Smooth muscle cell (in vitro differentiated cells): ENCODE measurements around the gene WDFY1. TPM values are rescaled to one million over a fixed set of nuclear protein-coding genes. Genes with fewer than 3 reads are reported as not detected.

ENCODE experiments used
- DNase-seq: peaks from one replicate; lab custom pipeline; 2025; ENCODE audit not compliant: unreplicated experiment; lab: John Stamatoyannopoulos, UW
- H2AFZ ChIP-seq: fragments of 200-600 bp; sonication (generic); 2 replicates; pipeline ENCODE4 v1.6.0; 2016; ENCODE audit warnings: antibody characterized with exemption, low read depth, mild to moderate bottlenecking
- H3F3A ChIP-seq: fragments of 200-600 bp; sonication (generic); 2 replicates; pipeline ENCODE4 v1.6.0; 2017; ENCODE audit warnings: antibody characterized with exemption, low read depth
- H3K27ac ChIP-seq: fragments of 200-600 bp; sonication (generic); 2 replicates; pipeline ENCODE4 v1.5.1; 2016; ENCODE audit warnings: low read depth, mild to moderate bottlenecking
- H3K27me3 ChIP-seq: fragments of 200-600 bp; sonication (generic); 2 replicates; pipeline ENCODE4 v1.6.1; 2016; ENCODE audit warnings: low read depth, mild to moderate bottlenecking
- H3K36me3 ChIP-seq: fragments of 200-600 bp; sonication (generic); 2 replicates; pipeline ENCODE4 v1.5.1; 2016; ENCODE audit warnings: low read depth
- H3K4me1 ChIP-seq: fragments of 200-600 bp; sonication (generic); 2 replicates; pipeline ENCODE4 v1.5.1; 2016; ENCODE audit warnings: low read depth
- H3K4me2 ChIP-seq: fragments of 200-600 bp; sonication (generic); 2 replicates; pipeline ENCODE4 v1.6.0; 2016; ENCODE audit warnings: mild to moderate bottlenecking
- H3K4me3 ChIP-seq: fragments of 200-600 bp; sonication (generic); 2 replicates; pipeline ENCODE4 v1.5.1; 2016; ENCODE audit warnings: mild to moderate bottlenecking
- H3K79me2 ChIP-seq: fragments of 200-600 bp; sonication (generic); 2 replicates; pipeline ENCODE4 v1.6.0; 2016; ENCODE audit warnings: low read depth, mild to moderate bottlenecking
- H3K9ac ChIP-seq: fragments of 200-600 bp; sonication (generic); 2 replicates; pipeline ENCODE4 v1.6.0; 2016; ENCODE audit warnings: low read depth
- H3K9me3 ChIP-seq: fragments of 200-600 bp; sonication (generic); replicated peaks from 2 replicates; pipeline ENCODE4 v1.5.1; 2016; ENCODE audit warnings: low read depth
- H4K20me1 ChIP-seq: fragments of 200-600 bp; sonication (generic); 2 replicates; pipeline ENCODE4 v1.6.0; 2016; ENCODE audit warnings: low read depth
- WGBS: methylation state at CpG from one replicate; pipeline ENCODE4 v1.1.7; 2016; ENCODE audit warnings: low lambda C conversion rate; 5-methylcytosine and 5-hydroxymethylcytosine counted together
- polyA plus RNA-seq: library from polyadenylated mRNA; unstranded; fragments of >200 nt; fragmentation: Nextera tagmentation; extraction: Ambion mirVana; gene quantifications from 2 replicates; pipeline ENCODE4 v1.2.1, GENCODE V29; 2016
- total RNA-seq: library from RNA; depleted of rRNA; stranded (reverse); fragments of >200 nt; gene quantifications from 2 replicates; pipeline ENCODE4 v1.2.3, GENCODE V29; 2014
- TF ChIP-seq, protein P1 (sequence below): fragments of 200-600 bp; sonication (generic); IDR thresholded peaks from 2 replicates; pipeline ENCODE4 v1.5.1; 2017; ENCODE audit warnings: borderline replicate concordance, mild to moderate bottlenecking, antibody characterized with exemption; ENCODE audit not compliant: insufficient read depth, poor library complexity, severe bottlenecking

The WDFY1 gene
- total and polyA plus RNA-seq, 2 experiments from 2014 or later, result 31.6 to 58.6 TPM

DNA sequence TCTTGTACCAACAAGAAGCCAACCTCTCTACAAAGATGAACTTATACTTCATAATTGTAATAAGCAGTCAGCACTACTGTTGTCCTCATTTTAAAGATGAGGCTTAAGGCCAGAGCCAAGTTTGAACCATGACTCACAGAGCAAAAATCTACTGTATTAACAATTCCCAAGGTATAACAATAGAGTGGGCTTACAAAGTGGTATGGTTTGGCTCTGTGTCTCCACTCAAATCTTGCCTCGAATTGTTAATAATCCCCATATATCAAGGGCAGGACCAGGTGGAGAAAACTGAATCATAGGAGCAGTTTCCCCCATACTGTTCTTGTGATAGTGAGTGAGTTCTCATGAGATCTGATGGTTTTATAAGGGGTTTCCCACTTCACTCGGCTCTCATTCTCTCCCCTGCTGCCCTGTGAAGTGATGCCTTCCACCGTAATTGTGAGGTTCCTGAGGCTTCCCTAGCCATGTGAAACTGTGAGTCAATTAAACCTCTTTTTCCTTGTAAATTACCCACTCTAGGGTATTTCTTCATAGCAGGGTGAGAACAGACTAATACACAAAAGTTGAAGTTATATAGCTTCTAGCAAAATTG, 31.6 kb upstream of the WDFY1 start:
- TF ChIP-seq, protein P1, sequence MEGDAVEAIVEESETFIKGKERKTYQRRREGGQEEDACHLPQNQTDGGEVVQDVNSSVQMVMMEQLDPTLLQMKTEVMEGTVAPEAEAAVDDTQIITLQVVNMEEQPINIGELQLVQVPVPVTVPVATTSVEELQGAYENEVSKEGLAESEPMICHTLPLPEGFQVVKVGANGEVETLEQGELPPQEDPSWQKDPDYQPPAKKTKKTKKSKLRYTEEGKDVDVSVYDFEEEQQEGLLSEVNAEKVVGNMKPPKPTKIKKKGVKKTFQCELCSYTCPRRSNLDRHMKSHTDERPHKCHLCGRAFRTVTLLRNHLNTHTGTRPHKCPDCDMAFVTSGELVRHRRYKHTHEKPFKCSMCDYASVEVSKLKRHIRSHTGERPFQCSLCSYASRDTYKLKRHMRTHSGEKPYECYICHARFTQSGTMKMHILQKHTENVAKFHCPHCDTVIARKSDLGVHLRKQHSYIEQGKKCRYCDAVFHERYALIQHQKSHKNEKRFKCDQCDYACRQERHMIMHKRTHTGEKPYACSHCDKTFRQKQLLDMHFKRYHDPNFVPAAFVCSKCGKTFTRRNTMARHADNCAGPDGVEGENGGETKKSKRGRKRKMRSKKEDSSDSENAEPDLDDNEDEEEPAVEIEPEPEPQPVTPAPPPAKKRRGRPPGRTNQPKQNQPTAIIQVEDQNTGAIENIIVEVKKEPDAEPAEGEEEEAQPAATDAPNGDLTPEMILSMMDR, result no peak
- no peak overlapping the region for H3K4me3 ChIP-seq
- peak overlapping the region; percentile 40 for H3K27ac ChIP-seq
- no peak for DNase-seq
- no peaks in the 10 kb centered on the region for H3K27me3 ChIP-seq
- H2AFZ ChIP-seq, result no peak overlapping the region
- no peak overlapping the region for H3K9ac ChIP-seq
- 70% methylated on average over 3 of the region's 3 CpGs for WGBS
- H3K9me3 ChIP-seq, result no peaks in the 10 kb centered on the region
- peaks cover 5% of the 10 kb centered on the region for H4K20me1 ChIP-seq
- H3K4me1 ChIP-seq, result no peaks in the 10 kb centered on the region
- H3K79me2 ChIP-seq, result no peaks in the 10 kb centered on the region
- no peak overlapping the region for H3K4me2 ChIP-seq
- H3K36me3 ChIP-seq, result peaks cover 22% of the 10 kb centered on the region
- peaks cover 66% of the 10 kb centered on the region for H3F3A ChIP-seq

DNA sequence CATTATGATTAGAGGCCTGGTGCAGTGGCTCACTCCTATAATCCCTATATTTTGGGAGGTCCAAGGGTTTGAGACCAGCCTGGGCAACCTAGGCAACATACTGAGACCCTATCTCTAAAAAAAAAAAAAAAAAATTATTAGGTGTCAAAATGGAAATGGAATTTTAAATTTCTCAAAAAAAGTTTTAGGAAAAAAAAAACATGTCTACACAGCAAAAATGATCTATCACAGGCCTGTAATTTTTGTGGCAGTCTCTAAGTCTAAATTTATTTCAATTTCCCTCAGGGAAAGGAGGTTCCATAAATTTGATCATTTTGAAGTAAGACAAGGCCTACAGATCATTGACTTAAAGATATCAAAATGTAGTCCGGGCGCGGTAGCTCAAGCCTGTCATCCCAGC, 28.5 kb upstream of the WDFY1 start:
- Histone ChIP-seq H3F3A (peaks cover 45% of the 10 kb centered on the region), H4K20me1 (no peaks in the 10 kb centered on the region), H3K79me2 (no peaks in the 10 kb centered on the region), H3K4me3 (no peak overlapping the region), H3K36me3 (peaks cover 4% of the 10 kb centered on the region), H3K4me1 (no peaks in the 10 kb centered on the region), H3K9me3 (no peaks in the 10 kb centered on the region), H2AFZ (no peak overlapping the region), H3K27ac (no peak overlapping the region), H3K9ac (no peak overlapping the region), H3K27me3 (no peaks in the 10 kb centered on the region), H3K4me2 (no peak overlapping the region)
- TF ChIP-seq, protein P1, result no peak
- WGBS, result 98% methylated on average over 3 of the region's 3 CpGs
- DNase-seq, result no peak

DNA sequence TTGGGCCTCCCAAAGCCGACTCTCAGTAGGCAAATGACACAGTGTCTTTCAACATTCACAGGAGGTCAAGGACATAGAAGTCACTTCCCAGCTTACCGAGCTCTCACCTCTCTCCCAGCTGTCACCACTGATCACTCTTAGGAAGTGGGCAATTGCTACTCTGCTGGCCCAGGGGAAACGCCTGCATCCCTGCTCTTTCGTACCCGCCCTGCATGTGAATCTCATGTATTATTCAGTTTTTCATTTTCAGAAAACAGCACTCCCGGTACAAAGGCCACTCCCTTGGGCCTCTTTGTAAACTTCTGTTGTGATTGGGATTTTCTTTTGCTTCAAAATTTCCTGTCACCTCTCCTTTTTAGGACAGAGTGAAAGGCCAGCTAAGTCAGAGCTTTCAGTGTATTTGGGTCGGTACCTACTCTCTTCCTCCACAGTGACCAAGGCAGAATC, 27.5 kb upstream of the WDFY1 start:
- no peak overlapping the region for H2AFZ ChIP-seq
- no peak overlapping the region for H3K9ac ChIP-seq
- H3K27ac ChIP-seq, result peak overlapping the region; percentile 28
- H3K36me3 ChIP-seq, result peaks cover 4% of the 10 kb centered on the region
- peaks cover 48% of the 10 kb centered on the region for H3F3A ChIP-seq
- TF ChIP-seq, protein P1, result no peak
- peaks cover 2% of the 10 kb centered on the region for H3K4me1 ChIP-seq
- H3K4me2 ChIP-seq, result no peak overlapping the region
- 85% methylated on average over 7 of the region's 7 CpGs for WGBS
- H3K9me3 ChIP-seq, result no peaks in the 10 kb centered on the region
- no peak overlapping the region for H3K4me3 ChIP-seq
- no peaks in the 10 kb centered on the region for H3K27me3 ChIP-seq
- no peak for DNase-seq
- H3K79me2 ChIP-seq, result no peaks in the 10 kb centered on the region
- H4K20me1 ChIP-seq, result no peaks in the 10 kb centered on the region

DNA sequence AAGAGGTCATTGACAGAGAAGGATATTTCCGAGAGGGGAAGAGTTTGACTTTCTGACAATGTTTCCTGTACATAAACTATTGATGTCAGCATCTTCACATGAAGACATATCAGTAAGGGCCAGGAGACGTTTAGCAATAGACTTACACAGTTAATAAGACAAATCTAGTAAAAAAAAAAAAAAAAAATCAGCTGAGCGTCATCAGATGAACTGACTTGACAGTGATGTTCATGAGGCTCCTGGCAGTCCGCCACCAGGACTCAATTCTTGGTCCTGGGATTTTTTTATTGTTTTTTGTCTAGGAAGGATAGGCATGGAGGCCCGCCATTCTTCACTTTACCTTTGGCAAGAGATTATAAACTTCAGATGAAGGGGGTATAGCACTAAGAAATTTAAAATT, 26.6 kb upstream of the WDFY1 start:
- peaks cover 4% of the 10 kb centered on the region for H4K20me1 ChIP-seq
- DNase-seq, result no peak
- no peak overlapping the region for H3K4me3 ChIP-seq
- H3K9me3 ChIP-seq, result no peaks in the 10 kb centered on the region
- 84% methylated on average over 5 of the region's 5 CpGs for WGBS
- no peak overlapping the region for H3K4me2 ChIP-seq
- H3K36me3 ChIP-seq, result peaks cover 9% of the 10 kb centered on the region
- H3K79me2 ChIP-seq, result no peaks in the 10 kb centered on the region
- no peak overlapping the region for H2AFZ ChIP-seq
- peak overlapping the region; percentile 28 for H3K27ac ChIP-seq
- peaks cover 5% of the 10 kb centered on the region for H3K4me1 ChIP-seq
- H3K27me3 ChIP-seq, result no peaks in the 10 kb centered on the region
- peaks cover 45% of the 10 kb centered on the region for H3F3A ChIP-seq
- TF ChIP-seq, protein P1, result no peak
- no peak overlapping the region for H3K9ac ChIP-seq
